Measurements from ENCODE around the gene TDRKH. TPM values are rescaled to one million over a fixed set of nuclear protein-coding genes. Genes with fewer than 3 reads are reported as not detected.

TDRKH gene
- total RNA-seq, 1 donor from 2014 or later = 10.6 TPM

GRCh38 chr1:151822404-151822803 is 32.1 kb upstream of the TDRKH start:
- DNase-seq (ENCODE audit: low spot score) = no peak

GRCh38 chr1:151820940-151821339 is 30.6 kb upstream of the TDRKH start:
- peak; percentile 41 for DNase-seq (ENCODE audit: low spot score)

GRCh38 chr1:151819976-151820623 is 29.8 kb upstream of the TDRKH start:
- DNase-seq (ENCODE audit: low spot score) = no peak

- DNase-seq (ENCODE audit: low spot score) = no peak
Observed at GRCh38 chr1:151819227-151819835, 29.0 kb upstream of the TDRKH start.

- DNase-seq (ENCODE audit: low spot score) = no peak
Observed at GRCh38 chr1:151817353-151817730, 27.0 kb upstream of the TDRKH start.

- no peak for DNase-seq (ENCODE audit: low spot score)
Observed at GRCh38 chr1:151816548-151817352, 26.4 kb upstream of the TDRKH start.

GRCh38 chr1:151815716-151816327 is 25.5 kb upstream of the TDRKH start:
- peak; percentile 26 for DNase-seq (ENCODE audit: low spot score)

- DNase-seq (ENCODE audit: low spot score) = no peak
Observed at GRCh38 chr1:151814971-151815545, 24.8 kb upstream of the TDRKH start.

- DNase-seq (ENCODE audit: low spot score) = no peak
Observed at GRCh38 chr1:151814426-151814825, 24.1 kb upstream of the TDRKH start.

GRCh38 chr1:151813271-151813977 is 23.1 kb upstream of the TDRKH start:
- DNase-seq (ENCODE audit: low spot score) = no peak

GRCh38 chr1:151811181-151811580 is 20.9 kb upstream of the TDRKH start:
- no peak for DNase-seq (ENCODE audit: low spot score)

GRCh38 chr1:151809985-151810556 is 19.8 kb upstream of the TDRKH start:
- DNase-seq (ENCODE audit: low spot score) = no peak

GRCh38 chr1:151809290-151809984 is 19.1 kb upstream of the TDRKH start:
- DNase-seq (ENCODE audit: low spot score) = no peak

GRCh38 chr1:151807766-151808165 is 17.5 kb upstream of the TDRKH start:
- no peak for DNase-seq (ENCODE audit: low spot score)

GRCh38 chr1:151807131-151807530 is 16.8 kb upstream of the TDRKH start:
- DNase-seq (ENCODE audit: low spot score) = no peak

- DNase-seq (ENCODE audit: low spot score) = no peak
Observed at GRCh38 chr1:151806170-151806569, 15.9 kb upstream of the TDRKH start.

- DNase-seq (ENCODE audit: low spot score) = no peak
Observed at GRCh38 chr1:151805066-151805820, 14.9 kb upstream of the TDRKH start, which contains the start of gene LINGO4. TSS of gene LINGO4 (minus strand) at chr1:151805419. CDS start at chr1:151802704, 2,715 bp downstream.

GRCh38 chr1:151803915-151804314 is 13.6 kb upstream of the TDRKH start:
- no peak for DNase-seq (ENCODE audit: low spot score)

- DNase-seq (ENCODE audit: low spot score) = no peak
Observed at GRCh38 chr1:151803164-151803563, 12.9 kb upstream of the TDRKH start.

- no peak for DNase-seq (ENCODE audit: low spot score)
Observed at GRCh38 chr1:151802372-151802771, 12.1 kb upstream of the TDRKH start.

All from mucosa of gallbladder (tissue), 1 donor.